UCSD-AML1 (cell line): ENCODE data around the gene ORM1.

ENCODE experiments used
- DNase-seq: peaks from one replicate; lab custom pipeline; 2025; ENCODE audit not compliant: unreplicated experiment; lab: John Stamatoyannopoulos, UW

ORM1 gene

GRCh38 chr9:114287001-114287762 lies 35.7 kb upstream of the ORM1 start:
- DNase-seq = no peak

GRCh38 chr9:114287763-114288192 lies 35.1 kb upstream of the ORM1 start:
- no peak for DNase-seq

GRCh38 chr9:114288193-114289091 lies 34.5 kb upstream of the ORM1 start:
- no peak for DNase-seq

- DNase-seq = no peak
These were observed 33.8 kb upstream of the ORM1 start for GRCh38 chr9:114289106-114289505.

- DNase-seq = no peak
These were observed 33.1 kb upstream of the ORM1 start for GRCh38 chr9:114289571-114290481.

- no peak for DNase-seq
These were observed 32.3 kb upstream of the ORM1 start for GRCh38 chr9:114290561-114290986.

- DNase-seq = peak; percentile 67
These were observed 31.8 kb upstream of the ORM1 start for GRCh38 chr9:114291064-114291474.

- DNase-seq = no peak
These were observed 30.9 kb upstream of the ORM1 start for GRCh38 chr9:114291886-114292590.

- DNase-seq = no peak
These were observed 28.2 kb upstream of the ORM1 start for GRCh38 chr9:114294664-114295063.

GRCh38 chr9:114296338-114296737 lies 26.6 kb upstream of the ORM1 start:
- DNase-seq = no peak

GRCh38 chr9:114299286-114300152 lies 23.4 kb upstream of the ORM1 start:
- DNase-seq = no peak

- DNase-seq = no peak
These were observed 22.6 kb upstream of the ORM1 start for GRCh38 chr9:114300153-114300845.

GRCh38 chr9:114300846-114301797 lies 21.8 kb upstream of the ORM1 start:
- DNase-seq = no peak

- no peak for DNase-seq
These were observed 20.9 kb upstream of the ORM1 start for GRCh38 chr9:114301798-114302565.

- no peak for DNase-seq
These were observed 20.2 kb upstream of the ORM1 start for GRCh38 chr9:114302727-114303126.

GRCh38 chr9:114303571-114303970 lies 19.3 kb upstream of the ORM1 start:
- no peak for DNase-seq

- no peak for DNase-seq
These were observed 18.9 kb upstream of the ORM1 start for GRCh38 chr9:114303977-114304376.
